ENCODE results near the gene LHX1. TPM values are rescaled to one million over a fixed set of nuclear protein-coding genes. Genes with fewer than 3 reads are reported as not detected.

LHX1 gene
- total and polyA plus RNA-seq, 9 of the 15 experiments (the other 6 are each of a cell fraction or from before 2014, with no cell fraction given): 0.05 to 0.64 (median 0.07) TPM; not detected in 6

DNA sequence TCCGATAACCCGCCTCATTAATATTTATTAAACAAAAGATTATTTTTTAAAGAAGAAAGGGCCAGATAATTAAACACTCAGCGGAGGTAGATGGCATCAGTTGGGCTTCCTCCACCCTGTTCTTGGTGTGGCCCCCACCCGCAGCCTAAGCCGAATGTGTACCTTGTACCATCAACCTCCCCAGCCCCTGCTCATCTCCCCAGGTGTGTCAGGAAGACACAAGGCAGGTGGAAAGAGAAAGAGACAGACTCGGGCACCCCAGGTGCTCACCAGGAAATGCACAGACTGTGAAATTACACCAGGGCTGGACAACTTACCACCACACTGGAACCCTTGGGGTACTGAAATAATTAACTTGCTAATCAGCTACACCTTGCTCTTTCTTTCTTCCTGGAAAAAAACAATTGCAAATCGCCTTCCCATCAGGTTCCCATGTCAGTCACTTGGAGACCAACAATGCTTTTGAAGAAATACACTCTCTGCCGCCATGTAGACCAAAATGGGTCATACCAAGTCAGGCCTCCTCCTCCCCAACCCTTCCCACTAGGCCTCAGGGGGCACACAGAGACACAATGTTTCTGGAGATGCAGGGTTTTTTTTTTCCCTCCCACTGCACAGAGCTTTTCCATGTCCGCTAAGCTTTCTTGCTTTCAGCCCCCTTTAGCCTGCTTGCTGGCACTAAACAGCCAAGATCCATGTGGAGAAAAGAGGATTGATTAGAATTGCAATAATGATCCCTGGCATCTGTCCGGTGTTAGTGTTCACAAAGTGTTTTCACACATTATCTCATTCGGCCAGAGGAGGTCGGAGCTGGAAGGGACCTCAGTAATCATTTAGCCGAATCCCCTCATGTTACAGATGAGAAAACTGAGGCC, 8.6 kb upstream of the LHX1 start:
- Histone ChIP-seq H3K9me3 (replicated peaks; ENCODE audit: control insufficient read depth, insufficient read depth, low read depth, low read length) (no peaks in the 10 kb centered on the region), H2AFZ (ENCODE audit: low read depth, low read length) (peak overlapping the region; percentile 71), H3K9ac (ENCODE audit: insufficient read depth in 1 of 2, low read depth in 2 of 2, low read length in 2 of 2) (no peak overlapping the region), H3K4me1 (replicated peaks in 1 of 2; ENCODE audit: control insufficient read depth in 2 of 2, insufficient read depth in 2 of 2, low read length in 2 of 2) (peaks cover 14 to 21% of the 10 kb centered on the region in 2 experiments), H3K27me3 (ENCODE audit: control insufficient read depth in 2 of 2, insufficient read depth in 2 of 2, low read length in 2 of 2) (peaks cover 31 to 38% of the 10 kb centered on the region in 2 experiments; a peak in 4 of 5 replicates), H3K36me3 (ENCODE audit: control insufficient read depth, insufficient read depth, low read length) (no peaks in the 10 kb centered on the region), H3K27ac (ENCODE audit: extremely low read depth, low read depth, low read length) (no peak overlapping the region), H3K4me2 (ENCODE audit: insufficient read depth, low read length) (peak overlapping the region; percentile 73), H4K20me1 (replicated peaks; ENCODE audit: control insufficient read depth, insufficient read depth, low read length) (peaks cover 14% of the 10 kb centered on the region), H3K9me1 (ENCODE audit: control insufficient read depth, insufficient read depth, low read length) (no peaks in the 10 kb centered on the region), H3K79me2 (ENCODE audit: control insufficient read depth, insufficient read depth, low read length) (no peaks in the 10 kb centered on the region), H3K4me3 (no peak overlapping the region)
- ATAC-seq: no peak
- 46% methylated on average over 13 of the region's 13 CpGs for WGBS (ENCODE audit: insufficient coverage, low coverage, missing lambda C conversion rate)
- no TSS peak for BruUV-seq (replicated peaks)
- DNase-seq (ENCODE audit: extremely low read depth in 1 of 4, low spot score in 3 of 4): no peak
- in situ Hi-C loops (cut with MboI): no loop called here
- TF ChIP-seq, protein P1, sequence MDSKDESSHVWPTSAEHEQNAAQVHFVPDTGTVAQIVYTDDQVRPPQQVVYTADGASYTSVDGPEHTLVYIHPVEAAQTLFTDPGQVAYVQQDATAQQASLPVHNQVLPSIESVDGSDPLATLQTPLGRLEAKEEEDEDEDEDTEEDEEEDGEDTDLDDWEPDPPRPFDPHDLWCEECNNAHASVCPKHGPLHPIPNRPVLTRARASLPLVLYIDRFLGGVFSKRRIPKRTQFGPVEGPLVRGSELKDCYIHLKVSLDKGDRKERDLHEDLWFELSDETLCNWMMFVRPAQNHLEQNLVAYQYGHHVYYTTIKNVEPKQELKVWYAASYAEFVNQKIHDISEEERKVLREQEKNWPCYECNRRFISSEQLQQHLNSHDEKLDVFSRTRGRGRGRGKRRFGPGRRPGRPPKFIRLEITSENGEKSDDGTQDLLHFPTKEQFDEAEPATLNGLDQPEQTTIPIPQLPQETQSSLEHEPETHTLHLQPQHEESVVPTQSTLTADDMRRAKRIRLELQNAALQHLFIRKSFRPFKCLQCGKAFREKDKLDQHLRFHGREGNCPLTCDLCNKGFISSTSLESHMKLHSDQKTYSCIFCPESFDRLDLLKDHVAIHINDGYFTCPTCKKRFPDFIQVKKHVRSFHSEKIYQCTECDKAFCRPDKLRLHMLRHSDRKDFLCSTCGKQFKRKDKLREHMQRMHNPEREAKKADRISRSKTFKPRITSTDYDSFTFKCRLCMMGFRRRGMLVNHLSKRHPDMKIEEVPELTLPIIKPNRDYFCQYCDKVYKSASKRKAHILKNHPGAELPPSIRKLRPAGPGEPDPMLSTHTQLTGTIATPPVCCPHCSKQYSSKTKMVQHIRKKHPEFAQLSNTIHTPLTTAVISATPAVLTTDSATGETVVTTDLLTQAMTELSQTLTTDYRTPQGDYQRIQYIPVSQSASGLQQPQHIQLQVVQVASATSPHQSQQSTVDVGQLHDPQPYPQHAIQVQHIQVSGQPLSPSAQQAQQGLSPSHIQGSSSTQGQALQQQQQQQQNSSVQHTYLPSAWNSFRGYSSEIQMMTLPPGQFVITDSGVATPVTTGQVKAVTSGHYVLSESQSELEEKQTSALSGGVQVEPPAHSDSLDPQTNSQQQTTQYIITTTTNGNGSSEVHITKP (IDR thresholded peaks at IDR 0.05; ENCODE audit: partially characterized antibody): peak; percentile 50
- TF ChIP-seq, protein P2, sequence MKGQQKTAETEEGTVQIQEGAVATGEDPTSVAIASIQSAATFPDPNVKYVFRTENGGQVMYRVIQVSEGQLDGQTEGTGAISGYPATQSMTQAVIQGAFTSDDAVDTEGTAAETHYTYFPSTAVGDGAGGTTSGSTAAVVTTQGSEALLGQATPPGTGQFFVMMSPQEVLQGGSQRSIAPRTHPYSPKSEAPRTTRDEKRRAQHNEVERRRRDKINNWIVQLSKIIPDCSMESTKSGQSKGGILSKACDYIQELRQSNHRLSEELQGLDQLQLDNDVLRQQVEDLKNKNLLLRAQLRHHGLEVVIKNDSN (CRISPR knock-in tag; IDR thresholded peaks at IDR 0.05): no peak
- intact Hi-C loops (cut with micrococcal nuclease): no loop called here
- FAIRE-seq: no peak
- CTCF ChIA-PET (ENCODE audit: low intra/inter-chr PET ratio): no interaction called here
- POLR2A ChIA-PET: interaction anchor here (0.6 to 1.7 kb wide), 2 partner anchors 8 to 11 kb away, joined by 3 to 7 read pairs; no protein-coding TSS in a partner anchor
